ENCODE data around the gene WDR82.
A peak's percentile ranks its signal among the peaks of the same experiment; 100 is the strongest.

The WDR82 gene

GRCh38 chr3:52278510-52279069, at the start of gene WDR82:
Gene WDR82, minus strand, starts transcription at chr3:52278649. Its CDS starts 288 bp downstream, at chr3:52278361.
- DNase-seq (ENCODE audit: low spot score), result peak; percentile 90

GRCh38 chr3:52327486-52328290, 49.2 kb upstream of the WDR82 start:
- DNase-seq (ENCODE audit: low spot score), result no peak

GRCh38 chr3:52326976-52327375, 48.5 kb upstream of the WDR82 start:
- DNase-seq (ENCODE audit: low spot score), result no peak

- no peak for DNase-seq (ENCODE audit: low spot score)
These were observed 47.2 kb upstream of the WDR82 start for GRCh38 chr3:52325686-52326085.

GRCh38 chr3:52324676-52325075, 46.2 kb upstream of the WDR82 start:
- no peak for DNase-seq (ENCODE audit: low spot score)

- DNase-seq (ENCODE audit: low spot score), result no peak
These were observed 45.3 kb upstream of the WDR82 start for GRCh38 chr3:52323526-52324295.

- no peak for DNase-seq (ENCODE audit: low spot score)
These were observed 44.0 kb upstream of the WDR82 start for GRCh38 chr3:52322466-52322865.

GRCh38 chr3:52321481-52321880, 43.0 kb upstream of the WDR82 start:
- DNase-seq (ENCODE audit: low spot score), result no peak

GRCh38 chr3:52319921-52320595, 41.6 kb upstream of the WDR82 start:
- no peak for DNase-seq (ENCODE audit: low spot score)

- DNase-seq (ENCODE audit: low spot score), result no peak
These were observed 39.9 kb upstream of the WDR82 start for GRCh38 chr3:52318186-52318816.

- no peak for DNase-seq (ENCODE audit: low spot score)
These were observed 39.0 kb upstream of the WDR82 start for GRCh38 chr3:52317208-52318000.

- DNase-seq (ENCODE audit: low spot score), result no peak
These were observed 37.7 kb upstream of the WDR82 start, which contains the start of gene DNAH1 for GRCh38 chr3:52315977-52316764. Gene DNAH1, plus strand, starts transcription at chr3:52316319. Its CDS starts 6,124 bp downstream, at chr3:52322443.

- no peak for DNase-seq (ENCODE audit: low spot score)
These were observed 36.6 kb upstream of the WDR82 start for GRCh38 chr3:52315006-52315405.

- DNase-seq (ENCODE audit: low spot score), result no peak
These were observed 36.0 kb upstream of the WDR82 start for GRCh38 chr3:52314489-52314888.

GRCh38 chr3:52313774-52314188, 35.3 kb upstream of the WDR82 start:
- DNase-seq (ENCODE audit: low spot score), result no peak

- DNase-seq (ENCODE audit: low spot score), result no peak
These were observed 34.8 kb upstream of the WDR82 start for GRCh38 chr3:52313188-52313773.

- peak; percentile 51 for DNase-seq (ENCODE audit: low spot score)
These were observed 33.2 kb upstream of the WDR82 start for GRCh38 chr3:52311576-52312119.

- peak; percentile 47 for DNase-seq (ENCODE audit: low spot score)
These were observed 32.6 kb upstream of the WDR82 start for GRCh38 chr3:52310861-52311575.

- no peak for DNase-seq (ENCODE audit: low spot score)
These were observed 29.9 kb upstream of the WDR82 start for GRCh38 chr3:52308308-52308707.
